HFF-Myc (cell line): ENCODE results near the gene CRLF2.
"Not testable (repeated sequence)": the region's sequence is repeated elsewhere in the genome, so short reads cannot be mapped to it uniquely, and the experiment has no call there.

ENCODE experiments used
- DNase-seq: peaks from one replicate; pipeline ENCODE4 v3.0.0-alpha.2; 2011; ENCODE audit warnings: low read depth; ENCODE audit errors: extremely low read depth
- H3K4me3 ChIP-seq: replicated peaks from 2 replicates; pipeline ENCODE4 v1.5.1; 2011; ENCODE audit warnings: low read depth, mild to moderate bottlenecking, control low read depth, low read length
- TF ChIP-seq, protein P1 (sequence below): IDR thresholded peaks from 2 replicates; pipeline ENCODE4 v1.5.1; 2012; ENCODE audit warnings: mild to moderate bottlenecking, low read depth, low read length, control low read depth; ENCODE audit errors: missing control alignments

Gene CRLF2

DNA sequence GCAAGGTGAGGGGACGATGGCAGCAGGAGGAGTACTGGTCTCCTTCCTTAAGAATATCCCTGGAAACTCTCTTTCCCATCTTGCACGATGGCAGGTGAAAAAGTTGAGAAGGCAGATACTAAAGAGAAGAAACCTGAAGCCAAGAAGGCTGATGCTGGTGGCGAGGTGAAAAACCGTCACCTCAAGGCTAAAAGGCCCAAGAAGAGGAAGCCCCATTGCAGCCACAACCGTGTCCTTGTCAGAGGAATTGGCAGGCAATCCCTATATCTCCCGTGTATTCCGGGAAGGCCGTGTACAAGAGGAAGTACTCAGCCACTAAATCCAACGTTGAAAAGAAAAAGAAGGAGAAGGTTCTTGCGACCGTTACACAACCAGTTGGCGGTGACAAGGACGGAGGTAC lies 40.0 kb downstream of the CRLF2 start:
- H3K4me3 ChIP-seq: no peak overlapping the region
- TF ChIP-seq, protein P1, sequence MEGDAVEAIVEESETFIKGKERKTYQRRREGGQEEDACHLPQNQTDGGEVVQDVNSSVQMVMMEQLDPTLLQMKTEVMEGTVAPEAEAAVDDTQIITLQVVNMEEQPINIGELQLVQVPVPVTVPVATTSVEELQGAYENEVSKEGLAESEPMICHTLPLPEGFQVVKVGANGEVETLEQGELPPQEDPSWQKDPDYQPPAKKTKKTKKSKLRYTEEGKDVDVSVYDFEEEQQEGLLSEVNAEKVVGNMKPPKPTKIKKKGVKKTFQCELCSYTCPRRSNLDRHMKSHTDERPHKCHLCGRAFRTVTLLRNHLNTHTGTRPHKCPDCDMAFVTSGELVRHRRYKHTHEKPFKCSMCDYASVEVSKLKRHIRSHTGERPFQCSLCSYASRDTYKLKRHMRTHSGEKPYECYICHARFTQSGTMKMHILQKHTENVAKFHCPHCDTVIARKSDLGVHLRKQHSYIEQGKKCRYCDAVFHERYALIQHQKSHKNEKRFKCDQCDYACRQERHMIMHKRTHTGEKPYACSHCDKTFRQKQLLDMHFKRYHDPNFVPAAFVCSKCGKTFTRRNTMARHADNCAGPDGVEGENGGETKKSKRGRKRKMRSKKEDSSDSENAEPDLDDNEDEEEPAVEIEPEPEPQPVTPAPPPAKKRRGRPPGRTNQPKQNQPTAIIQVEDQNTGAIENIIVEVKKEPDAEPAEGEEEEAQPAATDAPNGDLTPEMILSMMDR: no peak
- DNase-seq: no peak

DNA sequence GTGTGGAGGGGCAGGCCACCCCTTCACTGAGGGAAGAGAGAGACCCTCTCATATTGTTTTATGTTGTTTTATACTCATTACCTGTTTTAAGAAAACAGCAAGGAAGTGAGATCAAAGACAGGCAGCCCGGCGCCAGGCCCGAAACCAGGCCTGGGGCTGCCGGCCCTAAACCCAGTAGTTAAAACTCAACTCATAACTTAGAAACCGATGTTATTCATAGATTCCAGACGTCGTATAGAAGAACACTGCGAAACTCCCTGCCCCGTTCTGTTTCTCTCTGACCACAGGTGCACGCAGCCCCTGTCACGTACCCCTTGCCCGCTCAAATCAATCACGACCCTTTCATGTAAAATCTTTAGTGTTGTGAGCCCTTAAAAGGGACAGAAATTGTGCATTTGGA lies 40.5 kb downstream of the CRLF2 start:
- not testable (repeated sequence) for DNase-seq, H3K4me3 ChIP-seq

DNA sequence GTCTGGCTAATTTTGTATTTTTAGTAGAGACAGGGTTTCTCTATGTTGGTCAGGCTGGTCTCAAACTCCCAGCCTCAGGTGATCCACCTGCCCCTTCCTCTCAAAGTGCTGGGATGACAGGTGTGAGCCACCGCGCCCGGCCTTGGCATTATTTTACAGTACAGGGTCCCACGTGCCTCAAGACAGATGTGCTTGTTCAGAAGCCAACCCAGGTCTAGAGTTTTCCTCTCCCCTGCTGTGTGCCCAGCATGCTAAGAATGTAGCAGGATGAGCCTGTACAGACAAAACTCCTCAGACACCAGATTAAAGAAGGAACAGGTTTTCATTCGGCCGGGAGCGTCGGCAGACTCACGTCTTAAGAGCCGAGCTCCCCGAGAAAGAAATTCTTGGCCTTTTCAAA lies 42.2 kb downstream of the CRLF2 start:
- TF ChIP-seq, protein P1: no peak
- no peak for DNase-seq
- H3K4me3 ChIP-seq: no peak overlapping the region

DNA sequence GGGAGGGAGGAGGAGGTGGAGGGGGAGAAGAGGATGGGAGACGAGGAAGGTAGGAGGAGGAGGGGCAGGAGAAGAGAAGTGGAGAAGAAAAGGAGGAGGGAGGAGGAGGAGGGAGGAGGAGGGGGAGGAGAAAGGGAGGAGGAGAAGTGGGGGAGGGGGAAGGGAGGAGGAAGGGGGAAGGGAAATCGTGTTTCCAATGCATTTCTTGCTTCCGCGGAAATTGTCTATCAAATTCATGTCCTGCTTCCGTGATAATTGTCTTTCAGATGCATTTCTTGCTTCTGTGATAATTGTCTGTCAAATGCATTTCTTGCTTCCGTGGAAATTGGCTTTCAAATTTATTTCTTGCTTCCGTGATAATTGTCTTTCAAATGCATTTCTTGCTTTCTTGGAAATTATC lies 43.3 kb downstream of the CRLF2 start:
- DNase-seq: no peak
- TF ChIP-seq, protein P1: no peak
- no peak overlapping the region for H3K4me3 ChIP-seq

DNA sequence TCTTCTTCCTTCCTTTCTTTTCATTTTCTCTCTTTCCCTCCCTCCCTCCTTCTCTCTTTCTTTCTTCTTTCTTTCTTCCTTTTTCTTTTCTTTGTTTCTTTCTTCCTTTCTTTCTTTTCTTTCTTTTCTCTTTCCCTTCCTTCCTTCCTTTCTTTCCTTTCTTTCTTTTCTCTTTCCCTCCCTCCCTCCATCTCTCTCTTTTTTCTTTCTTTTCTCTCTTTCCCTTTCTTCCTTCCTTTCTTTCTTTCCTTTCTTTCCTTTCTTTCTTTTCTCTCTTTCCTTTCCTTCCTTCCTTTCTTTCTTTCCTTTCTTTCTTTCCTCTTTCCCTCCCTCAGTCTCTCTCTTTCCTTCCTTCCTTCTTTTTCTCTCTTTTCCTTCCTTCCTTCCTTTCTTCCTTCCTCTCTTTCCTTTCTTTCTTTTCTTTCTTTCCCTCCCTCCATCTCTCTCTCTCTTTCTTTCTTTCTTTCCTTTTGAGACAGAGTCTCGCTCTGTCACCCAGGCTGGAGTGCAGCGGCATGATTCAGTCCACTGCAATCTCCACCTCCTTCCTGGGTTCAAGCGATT lies 44.4 kb downstream of the CRLF2 start:
- TF ChIP-seq, protein P1: no peak
- H3K4me3 ChIP-seq: no peak overlapping the region
- DNase-seq: no peak

DNA sequence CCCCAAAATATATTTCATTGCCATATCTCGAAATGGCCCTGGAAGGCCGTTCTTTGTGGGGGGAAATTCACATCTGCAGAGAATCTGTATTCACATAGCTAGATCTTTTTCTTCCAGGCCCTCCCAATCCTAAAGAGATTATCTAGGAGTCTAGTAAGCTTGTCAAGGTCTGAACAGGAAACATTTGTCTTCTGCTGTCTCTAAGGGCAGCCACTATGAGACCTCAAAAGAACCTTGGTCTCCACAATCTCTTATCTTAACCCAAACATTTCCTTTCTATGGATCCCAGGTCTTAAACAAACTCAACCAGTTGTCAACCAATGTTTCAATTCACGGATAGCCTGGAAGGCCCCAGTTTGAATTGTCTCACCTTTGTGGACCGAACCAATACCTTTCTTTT lies 45.0 kb downstream of the CRLF2 start:
- TF ChIP-seq, protein P1: no peak
- no peak overlapping the region for H3K4me3 ChIP-seq

DNA sequence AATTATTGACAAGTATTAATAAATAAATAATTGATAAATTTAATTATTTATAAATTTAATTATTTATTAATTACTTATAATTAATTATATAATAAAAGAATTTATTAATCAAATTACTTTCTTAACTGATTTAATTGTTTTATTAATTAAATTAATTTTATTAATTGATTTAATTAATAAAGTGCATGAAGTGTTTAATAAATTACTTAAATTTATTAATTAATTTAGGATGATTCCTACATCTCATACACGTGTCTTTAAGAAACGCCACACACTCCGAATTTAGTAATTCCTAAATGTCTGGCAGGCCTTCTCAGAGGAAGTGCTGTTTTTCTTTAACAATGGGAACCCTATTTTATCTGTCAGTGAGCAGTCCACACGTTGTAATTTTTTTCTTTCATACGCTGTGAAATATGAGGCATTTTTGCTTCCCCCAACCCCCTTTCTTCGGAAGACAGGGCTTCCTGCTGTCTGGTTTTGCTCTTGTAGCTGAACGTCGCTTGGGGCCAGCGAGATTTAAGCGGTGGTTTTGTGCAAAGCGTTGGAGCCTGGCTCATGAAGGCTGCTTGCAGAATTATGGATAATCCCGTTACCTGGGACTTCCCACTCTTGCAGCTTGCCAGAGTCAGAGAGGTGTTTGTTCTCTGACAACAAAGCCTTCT lies 46.8 kb downstream of the CRLF2 start:
- DNase-seq: no peak
- TF ChIP-seq, protein P1: no peak
- no peak overlapping the region for H3K4me3 ChIP-seq

More for the DNA sequence above, 45.0 kb downstream of the CRLF2 start:
- no peak for DNase-seq
